Parathyroid adenoma (tissue), 2 donors: ENCODE results near the gene FCHO2.
"Not testable (repeated sequence)": the region's sequence is repeated elsewhere in the genome, so short reads cannot be mapped to it uniquely, and the experiment has no call there.

Experiments
- H2AFZ ChIP-seq: fragments of 300-600 bp; sonication (generic); one replicate; pipeline ENCODE4 v1.7.0; 2017; ENCODE audit warnings: antibody characterized with exemption, mild to moderate bottlenecking
- H3K27ac ChIP-seq: fragments of 300-600 bp; sonication (generic); one replicate; pipeline ENCODE4 v1.7.0; 2017
- H3K27me3 ChIP-seq: fragments of 300-600 bp; sonication (generic); one replicate; pipeline ENCODE4 v1.7.0; 2017; ENCODE audit warnings: low read length; ENCODE audit not compliant: control insufficient read depth, insufficient read depth
- H3K36me3 ChIP-seq: fragments of 300-600 bp; sonication (generic); one replicate; pipeline ENCODE4 v1.7.0; 2017; ENCODE audit warnings: low read length; ENCODE audit not compliant: control insufficient read depth, insufficient read depth
- H3K4me1 ChIP-seq: fragments of 300-600 bp; sonication (generic); one replicate; pipeline ENCODE4 v1.7.0; 2017; ENCODE audit warnings: control low read depth
- H3K4me2 ChIP-seq: fragments of 300-600 bp; sonication (generic); one replicate; pipeline ENCODE4 v1.7.0; 2017; ENCODE audit warnings: low read length
- H3K4me3 ChIP-seq: fragments of 300-600 bp; sonication (generic); one replicate; pipeline ENCODE4 v1.7.0; 2017; ENCODE audit warnings: low read depth, low read length
- H3K79me2 ChIP-seq: fragments of 300-600 bp; sonication (generic); one replicate; pipeline ENCODE4 v1.7.0; 2017; ENCODE audit warnings: control low read depth
- H3K9ac ChIP-seq: fragments of 300-600 bp; sonication (generic); one replicate; pipeline ENCODE4 v1.7.0; 2017; ENCODE audit warnings: mild to moderate bottlenecking
- H3K9me3 ChIP-seq: fragments of 300-600 bp; sonication (generic); one replicate; pipeline ENCODE4 v1.7.0; 2017; ENCODE audit warnings: low read length; ENCODE audit not compliant: control insufficient read depth
- CTCF ChIP-seq: fragments of 300-600 bp; sonication (generic); IDR thresholded peaks from one replicate; pipeline ENCODE4 v1.7.0; 2017; ENCODE audit warnings: antibody characterized with exemption, mild to moderate bottlenecking
- donor health status: primary hyperparathyroidism.

The FCHO2 gene

GRCh38 chr5:72920690-72921502, 34.9 kb upstream of the FCHO2 start:
- no peak overlapping the region for H3K4me3 ChIP-seq
- H3K27me3 ChIP-seq: no peaks in the 10 kb centered on the region
- H3K4me2 ChIP-seq: no peak overlapping the region
- H3K36me3 ChIP-seq: no peaks in the 10 kb centered on the region
- no peaks in the 10 kb centered on the region for H3K9me3 ChIP-seq
- H3K4me1 ChIP-seq: no peaks in the 10 kb centered on the region
- H3K27ac ChIP-seq: no peak overlapping the region
- no peaks in the 10 kb centered on the region for H3K79me2 ChIP-seq
- H2AFZ ChIP-seq: no peak overlapping the region
- TF ChIP-seq CTCF: no peak
- H3K9ac ChIP-seq: no peak overlapping the region

GRCh38 chr5:72921886-72922285, 34.0 kb upstream of the FCHO2 start:
- H3K36me3 ChIP-seq: no peaks in the 10 kb centered on the region
- no peak overlapping the region for H3K27ac ChIP-seq
- TF ChIP-seq CTCF: no peak
- no peaks in the 10 kb centered on the region for H3K4me1 ChIP-seq
- H3K27me3 ChIP-seq: no peaks in the 10 kb centered on the region
- no peak overlapping the region for H3K9ac ChIP-seq
- H3K79me2 ChIP-seq: no peaks in the 10 kb centered on the region
- H2AFZ ChIP-seq: no peak overlapping the region
- H3K9me3 ChIP-seq: no peaks in the 10 kb centered on the region
- no peak overlapping the region for H3K4me3 ChIP-seq
- H3K4me2 ChIP-seq: no peak overlapping the region

- Histone ChIP-seq H3K9ac (no peak overlapping the region), H3K27me3 (no peaks in the 10 kb centered on the region), H3K27ac (no peak overlapping the region), H3K9me3 (no peaks in the 10 kb centered on the region), H2AFZ (no peak overlapping the region), H3K36me3 (no peaks in the 10 kb centered on the region), H3K4me2 (no peak overlapping the region), H3K79me2 (no peaks in the 10 kb centered on the region), H3K4me3 (no peak overlapping the region), H3K4me1 (no peaks in the 10 kb centered on the region)
- TF ChIP-seq CTCF: no peak
Measured at GRCh38 chr5:72922422-72922821, 33.4 kb upstream of the FCHO2 start.

GRCh38 chr5:72925336-72926010, 30.4 kb upstream of the FCHO2 start:
- Histone ChIP-seq H3K4me3 (no peak overlapping the region), H3K9me3 (no peaks in the 10 kb centered on the region), H3K4me1 (no peaks in the 10 kb centered on the region), H3K27me3 (no peaks in the 10 kb centered on the region), H3K36me3 (no peaks in the 10 kb centered on the region), H3K79me2 (no peaks in the 10 kb centered on the region), H3K4me2 (no peak overlapping the region), H3K9ac (no peak overlapping the region), H3K27ac (no peak overlapping the region), H2AFZ (no peak overlapping the region)
- TF ChIP-seq CTCF: no peak

- not testable (repeated sequence) for H3K27me3 ChIP-seq, H3K4me3 ChIP-seq, H3K4me2 ChIP-seq, H3K36me3 ChIP-seq, H2AFZ ChIP-seq, H3K4me1 ChIP-seq, H3K9me3 ChIP-seq, H3K9ac ChIP-seq, H3K79me2 ChIP-seq, H3K27ac ChIP-seq
Measured at GRCh38 chr5:72932686-72933085, 23.2 kb upstream of the FCHO2 start.

- H3K27ac ChIP-seq, H3K27me3 ChIP-seq, H3K4me1 ChIP-seq, H3K9ac ChIP-seq, H3K4me2 ChIP-seq, H3K4me3 ChIP-seq, H3K36me3 ChIP-seq, H2AFZ ChIP-seq, H3K79me2 ChIP-seq, H3K9me3 ChIP-seq: not testable (repeated sequence)
Measured at GRCh38 chr5:72934953-72935725, 20.7 kb upstream of the FCHO2 start.
